Immature natural killer cell (primary cell): Measurements from ENCODE around the gene TAOK1. TPM values are rescaled to one million over a fixed set of nuclear protein-coding genes. Genes with fewer than 3 reads are reported as not detected.

Experiments used
- DNase-seq, 3 donors: peaks; one replicate each; pipeline ENCODE4 v3.0.0; 2022; ENCODE audit warnings: mixed read lengths in 1 of 3
- H3K27ac Mint-ChIP-seq, 6 donors: one replicate each; pipeline ENCODE4 v1.8.0; 2020; ENCODE audit warnings: mixed read lengths in 6 of 6, mild to moderate bottlenecking in 5 of 6, inconsistent platforms in 4 of 6, moderate library complexity in 3 of 6
- H3K27me3 Mint-ChIP-seq, 3 donors: one replicate each; pipeline ENCODE4 v1.8.0; 2020 to 2021; ENCODE audit warnings: low read depth in 3 of 3, mild to moderate bottlenecking in 3 of 3, mixed read lengths in 3 of 3, moderate library complexity in 3 of 3, inconsistent platforms in 1 of 3
- H3K36me3 Mint-ChIP-seq, 3 donors: one replicate each; pipeline ENCODE4 v1.8.0; 2020; ENCODE audit warnings: mixed read lengths in 3 of 3, inconsistent platforms in 2 of 3, mild to moderate bottlenecking in 2 of 3
- H3K4me1 Mint-ChIP-seq, 2 donors: one replicate each; pipeline ENCODE4 v1.8.0; 2020; ENCODE audit warnings: inconsistent platforms in 2 of 2, mild to moderate bottlenecking in 2 of 2, mixed read lengths in 2 of 2, moderate library complexity in 1 of 2
- H3K4me3 Mint-ChIP-seq, 5 donors: one replicate each; pipeline ENCODE4 v1.8.0; 2020; ENCODE audit warnings: mild to moderate bottlenecking in 5 of 5, mixed read lengths in 5 of 5, inconsistent platforms in 3 of 5, moderate library complexity in 3 of 5
- H3K9me3 Mint-ChIP-seq, 6 donors: one replicate each; pipeline ENCODE4 v1.8.0; 2020; ENCODE audit warnings: mild to moderate bottlenecking in 6 of 6, mixed read lengths in 6 of 6, inconsistent platforms in 4 of 6, moderate library complexity in 3 of 6
- polyA plus RNA-seq, 3 donors: library from polyadenylated mRNA; unstranded; fragments of 300-500 nt; fragmentation: Illumina TruSeq; gene quantifications; one replicate each; pipeline ENCODE4 v1.2.3, GENCODE V29; 2021

TAOK1 gene
- polyA plus RNA-seq, 3 donors from 2014 or later: 2.0 to 3.4 (median 2.2) TPM

DNA sequence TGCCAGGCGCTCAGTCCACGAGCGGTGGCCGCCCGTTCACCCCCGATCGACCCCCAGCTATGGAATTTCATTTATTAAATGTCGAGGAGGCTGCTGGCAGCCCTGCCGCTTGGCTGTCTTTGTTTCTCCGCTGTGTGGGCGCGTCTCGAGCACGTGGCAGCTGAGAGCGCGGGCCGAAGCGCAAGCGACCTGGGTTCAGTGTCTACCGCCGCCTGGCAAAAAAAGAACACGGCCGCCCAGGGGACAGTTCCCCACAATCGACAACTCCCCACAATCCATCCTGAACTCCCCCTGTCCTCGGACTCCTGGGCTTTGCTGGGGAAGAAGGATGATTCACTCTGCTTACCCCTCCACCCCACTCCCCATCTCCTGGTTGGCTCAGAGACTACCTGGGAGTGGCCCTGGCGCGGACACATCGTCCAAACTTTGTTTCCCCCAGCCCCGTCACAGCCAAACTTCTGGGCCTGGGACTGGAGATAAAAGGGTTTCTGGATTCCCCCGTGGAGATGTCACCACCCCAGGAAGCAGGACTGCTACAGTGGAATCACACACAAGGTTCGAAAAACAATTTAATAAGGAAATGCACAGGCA is 201.1 kb downstream of the TAOK1 start:
- Mint-ChIP-seq H3K36me3 (no peaks in the 10 kb centered on the region), H3K9me3 (no peaks in the 10 kb centered on the region), H3K4me3 (peak overlapping the region; percentile 64 to 85 (median 70)), H3K4me1 (peaks cover 55 to 61% of the 10 kb centered on the region in 2 donors), H3K27me3 (peaks cover 0 to 7% (median 5%) of the 10 kb centered on the region in 3 donors), H3K27ac (peak overlapping the region in 1 of 6 donors; percentile 46)
- no peak for DNase-seq

DNA sequence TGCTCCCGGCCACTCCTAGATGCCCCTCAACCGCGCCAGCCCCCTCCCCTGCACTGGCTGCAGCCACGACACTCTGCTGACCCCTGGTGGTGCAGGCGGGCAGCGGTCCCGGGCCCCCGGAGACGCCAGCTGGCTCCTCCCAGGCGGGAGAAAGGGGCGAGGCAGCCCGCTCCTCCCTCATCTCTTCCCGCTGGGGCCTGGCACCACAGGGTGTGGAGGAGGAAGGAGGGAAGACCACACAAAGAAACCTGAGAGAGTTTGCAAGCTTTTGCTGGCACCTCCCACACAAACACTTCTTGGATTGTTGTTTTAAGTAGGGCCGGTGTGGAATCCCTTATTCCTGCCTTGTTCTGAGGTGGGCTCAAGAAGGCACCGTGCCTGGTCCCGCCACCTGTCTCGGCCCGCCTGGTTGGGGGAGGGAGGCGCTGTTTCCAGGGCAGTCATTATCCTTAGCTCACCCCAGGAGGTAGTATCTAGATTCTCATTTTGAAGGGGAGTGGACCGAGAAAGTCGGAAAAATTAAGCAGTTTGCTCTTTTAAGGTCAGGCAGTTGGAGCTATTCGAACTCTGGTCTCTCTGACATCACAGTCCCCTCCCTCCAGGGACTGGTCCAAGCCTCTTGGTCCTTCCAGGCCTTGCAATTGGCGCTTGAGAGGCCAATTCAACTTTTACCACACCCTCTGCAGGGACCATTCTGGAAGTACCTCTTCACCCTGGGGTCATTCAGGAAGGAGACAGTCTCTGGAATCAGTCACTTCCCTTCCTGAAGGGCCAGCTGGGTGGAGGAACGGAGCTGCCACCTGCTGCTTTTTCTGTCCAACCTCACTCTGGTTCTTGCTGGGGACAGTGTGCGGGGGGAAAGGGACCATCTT is 201.8 kb downstream of the TAOK1 start:
- Mint-ChIP-seq H3K36me3 (no peaks in the 10 kb centered on the region), H3K9me3 (no peaks in the 10 kb centered on the region), H3K27me3 (peaks cover 0 to 7% (median 5%) of the 10 kb centered on the region in 3 donors), H3K4me1 (peaks cover 47 to 55% of the 10 kb centered on the region in 2 donors), H3K27ac (peak overlapping the region in 2 of 6 donors; percentile 46 to 57), H3K4me3 (peak overlapping the region; percentile 64 to 85 (median 70))
- peak; percentile 73 to 74 (median 74) for DNase-seq

DNA sequence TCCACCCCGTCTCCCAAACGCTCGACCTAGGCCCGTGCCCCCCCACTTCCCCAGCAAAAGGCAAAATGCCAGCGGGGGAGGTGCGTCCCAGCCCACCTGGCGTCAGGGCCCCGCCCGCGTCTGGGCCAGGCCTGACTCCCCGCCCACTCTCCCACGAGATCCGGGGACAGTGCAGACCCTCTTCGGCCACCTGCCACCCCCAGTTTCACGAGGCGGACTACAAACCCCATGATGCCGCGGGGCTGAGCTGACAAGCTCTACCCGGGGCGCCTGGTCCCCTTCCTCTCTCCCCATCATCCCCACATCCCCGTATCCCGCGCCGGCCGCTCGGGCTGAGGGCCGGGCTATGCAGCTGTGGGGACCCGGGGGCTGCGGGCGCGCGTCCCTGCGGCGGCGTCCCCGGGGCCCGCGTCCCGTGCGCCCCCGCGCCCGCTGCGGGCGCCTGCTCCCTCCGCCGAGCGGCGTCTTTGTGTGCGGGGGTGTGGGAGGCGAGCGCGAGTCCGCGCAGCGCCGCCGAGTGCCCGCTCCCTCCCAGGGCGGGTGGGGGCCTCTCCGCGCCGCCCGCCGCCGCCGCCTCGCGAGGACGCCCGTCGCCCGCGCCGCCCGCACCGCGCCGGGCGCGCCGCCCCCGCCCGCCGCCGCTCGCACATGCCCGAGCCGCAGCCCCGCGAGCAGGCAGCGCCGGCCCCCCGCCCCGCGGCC is 202.8 kb downstream of the TAOK1 start, which contains the start of gene ANKRD13B:
ANKRD13B (plus strand) TSS at position 283 of the 702 bp plus-strand sequence. CDS start 490 bp downstream, outside the sequence.
- Mint-ChIP-seq H3K9me3 (no peaks in the 10 kb centered on the region), H3K4me1 (peaks cover 37 to 45% of the 10 kb centered on the region in 2 donors), H3K27me3 (peaks cover 0 to 7% (median 5%) of the 10 kb centered on the region in 3 donors), H3K36me3 (no peaks in the 10 kb centered on the region), H3K4me3 (peak within 1 kb of the TSS; percentile 64 to 85 (median 73)), H3K27ac (peak within 1 kb of the TSS in 2 of 6 donors; percentile 46 to 57)
- no peak for DNase-seq

DNA sequence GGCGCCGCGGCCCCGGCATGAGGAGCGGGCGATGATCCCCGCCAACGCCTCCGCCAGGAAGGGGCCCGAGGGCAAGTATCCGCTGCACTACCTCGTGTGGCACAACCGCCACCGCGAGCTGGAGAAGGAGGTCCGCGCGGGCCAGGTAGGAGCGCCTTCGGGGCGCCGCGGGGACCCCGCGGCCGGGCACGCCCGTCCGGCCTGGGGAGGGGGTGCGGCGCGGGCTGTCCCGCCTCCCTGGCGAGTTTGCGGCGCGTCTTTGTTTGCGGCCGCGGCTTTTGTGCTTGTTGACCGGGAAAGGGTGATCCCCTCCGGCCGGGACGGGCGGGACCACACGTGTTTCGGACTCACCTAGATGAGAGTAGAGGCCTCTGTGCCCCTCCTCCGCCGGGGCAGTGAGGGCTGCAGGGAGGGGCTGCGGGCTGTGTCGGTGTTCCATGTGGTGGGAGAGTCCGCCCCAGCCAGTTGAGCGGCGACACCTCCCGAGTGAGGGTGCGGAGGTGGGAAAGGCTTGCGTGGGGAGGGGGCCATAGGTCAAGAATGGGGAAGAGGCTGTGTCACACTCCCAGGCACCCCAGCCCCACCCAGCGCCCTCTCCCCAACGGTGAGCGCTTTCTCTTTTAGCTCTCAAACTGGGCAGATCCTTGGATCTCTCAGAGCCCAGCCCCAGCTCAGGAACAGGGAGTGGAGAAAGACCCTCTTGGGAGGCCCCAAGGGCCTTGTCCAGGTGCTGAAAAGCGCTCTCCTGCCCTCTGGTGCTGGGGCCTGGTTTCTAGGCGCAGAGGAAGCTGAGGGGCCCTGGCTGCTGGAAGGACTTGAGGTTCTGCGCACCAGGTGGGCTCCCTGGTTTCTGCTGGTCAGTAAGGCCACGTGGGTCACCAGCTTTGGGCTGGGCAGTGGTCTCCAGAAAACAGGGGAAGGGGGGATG is 203.7 kb downstream of the TAOK1 start:
- no peak for DNase-seq
- no peaks in the 10 kb centered on the region for H3K9me3 Mint-ChIP-seq
- H3K4me1 Mint-ChIP-seq: peaks cover 31 to 37% of the 10 kb centered on the region in 2 donors
- H3K27me3 Mint-ChIP-seq: peaks cover 0 to 4% (median 1%) of the 10 kb centered on the region in 3 donors
- no peak overlapping the region for H3K27ac Mint-ChIP-seq
- peak overlapping the region; percentile 56 to 73 (median 67) for H3K4me3 Mint-ChIP-seq
- no peaks in the 10 kb centered on the region for H3K36me3 Mint-ChIP-seq

DNA sequence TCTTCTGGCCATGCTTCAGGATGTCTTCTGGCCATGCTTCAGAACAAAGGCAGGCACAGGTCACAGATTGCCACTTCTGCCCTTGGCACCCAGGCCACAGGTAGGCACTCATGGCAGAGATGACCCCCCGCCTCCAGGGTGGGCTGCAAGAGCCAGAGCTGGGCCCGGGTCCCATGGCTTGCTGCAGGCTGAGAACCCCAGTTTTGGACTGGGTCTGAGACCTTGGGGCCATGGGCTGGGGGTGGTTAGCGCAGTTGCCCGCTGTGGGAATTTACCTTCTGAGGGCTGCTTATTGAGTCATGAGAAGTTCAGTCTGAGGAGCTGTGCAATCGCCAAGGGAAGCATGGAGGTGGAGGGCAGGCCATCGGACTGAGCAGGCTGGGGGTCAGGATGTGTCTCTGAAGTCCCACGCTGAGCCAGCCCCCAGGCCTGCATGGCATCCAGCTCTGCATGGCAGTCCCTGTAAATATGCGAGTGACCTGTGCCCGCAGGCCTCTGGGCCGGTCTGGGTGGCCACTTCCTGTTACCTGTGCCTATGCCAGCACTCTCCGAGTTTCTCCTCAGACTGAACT is 204.4 kb downstream of the TAOK1 start:
- Mint-ChIP-seq H3K27ac (no peak overlapping the region), H3K4me3 (peak overlapping the region; percentile 56 to 73 (median 67)), H3K4me1 (peaks cover 31 to 37% of the 10 kb centered on the region in 2 donors), H3K27me3 (peaks cover 0 to 3% (median 1%) of the 10 kb centered on the region in 3 donors), H3K9me3 (no peaks in the 10 kb centered on the region), H3K36me3 (no peaks in the 10 kb centered on the region)
- DNase-seq: no peak

DNA sequence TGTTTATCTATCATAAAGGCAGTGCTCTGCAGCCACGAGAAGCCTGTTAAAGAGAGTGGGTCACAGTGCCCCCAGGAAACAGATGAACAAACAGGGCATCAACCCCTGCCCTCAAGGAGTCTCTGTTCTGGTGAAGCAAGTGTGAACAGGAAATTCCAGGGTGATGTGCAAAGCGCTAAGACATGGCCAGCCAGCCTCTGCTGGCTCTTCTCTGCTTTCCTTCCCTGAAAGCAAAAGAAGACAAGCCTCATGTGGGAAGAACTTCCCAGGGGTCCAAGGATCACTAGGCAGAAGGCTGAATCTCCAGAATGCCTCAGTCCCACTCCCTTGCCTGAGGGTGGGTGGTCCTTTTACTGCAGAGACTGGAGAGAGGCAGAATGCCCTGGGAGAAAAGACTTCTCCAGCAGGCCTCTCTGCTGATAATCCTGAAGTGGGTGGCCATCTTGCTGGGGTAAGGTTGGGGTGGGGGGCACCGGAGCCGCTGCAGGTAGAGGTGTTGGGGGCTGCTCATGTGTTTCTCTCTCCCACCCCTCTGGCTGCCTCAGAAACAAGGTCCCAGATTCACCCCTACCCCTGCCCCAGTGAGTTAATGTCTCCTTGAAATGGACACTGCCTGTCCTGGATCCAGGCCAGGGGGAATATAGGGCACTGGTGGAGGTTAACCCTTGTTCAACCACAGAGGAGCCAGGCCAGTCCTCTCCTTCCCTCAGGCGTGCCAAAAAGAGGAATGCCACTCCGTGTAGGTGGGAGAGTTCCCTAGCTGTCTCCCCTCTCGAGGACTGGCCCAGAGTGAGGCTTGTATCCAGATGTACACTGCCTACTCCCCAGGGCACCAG is 205.2 kb downstream of the TAOK1 start:
- H3K4me1 Mint-ChIP-seq: peaks cover 24 to 31% of the 10 kb centered on the region in 2 donors
- H3K27me3 Mint-ChIP-seq: peaks cover 0 to 3% (median 1%) of the 10 kb centered on the region in 3 donors
- H3K4me3 Mint-ChIP-seq: peak overlapping the region; percentile 20 to 67 (median 61)
- DNase-seq: no peak
- no peak overlapping the region for H3K27ac Mint-ChIP-seq
- no peaks in the 10 kb centered on the region for H3K36me3 Mint-ChIP-seq
- H3K9me3 Mint-ChIP-seq: no peaks in the 10 kb centered on the region

DNA sequence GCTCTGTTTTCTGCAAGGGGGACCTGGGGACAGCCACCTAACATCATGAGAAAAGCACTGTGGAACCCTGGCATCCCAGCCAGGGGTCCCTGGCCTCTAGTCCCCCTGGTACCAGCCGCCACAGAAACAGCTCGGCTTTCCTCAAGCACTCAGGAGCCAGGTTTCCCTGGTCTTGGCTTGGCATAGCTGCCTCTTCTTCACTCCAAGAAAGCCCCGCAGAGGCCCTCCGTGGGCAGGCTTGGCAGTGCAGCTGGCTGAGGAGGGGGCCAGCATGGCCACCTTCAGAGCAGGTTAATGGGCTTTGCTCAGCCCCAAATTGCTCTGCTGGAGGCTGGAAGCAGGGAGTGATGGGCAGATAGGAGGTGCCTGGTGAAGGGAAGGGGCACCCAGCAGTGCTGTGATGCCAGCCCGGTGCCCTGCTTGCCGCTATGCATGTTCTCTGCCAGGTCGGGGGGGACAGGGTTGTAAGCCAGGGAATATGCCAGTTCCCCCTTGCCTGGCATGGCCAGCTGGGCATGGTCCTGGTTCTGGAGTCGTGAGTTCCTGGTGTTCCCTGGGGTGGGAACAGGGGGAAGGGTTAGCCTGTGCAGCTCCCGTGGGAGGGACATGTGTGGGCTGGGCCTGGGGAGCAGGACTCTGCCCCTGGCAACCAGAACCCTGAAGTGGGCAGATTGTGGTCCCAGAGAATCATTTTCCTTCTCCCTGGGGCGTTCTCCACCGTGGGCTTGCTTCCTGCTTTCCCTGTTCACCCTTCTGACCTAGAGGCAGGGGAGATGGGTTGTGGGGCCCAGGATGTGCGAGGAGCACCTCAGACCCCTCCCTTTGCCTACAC is 206.0 kb downstream of the TAOK1 start:
- no peak overlapping the region for H3K27ac Mint-ChIP-seq
- peaks cover 0 to 3% (median 1%) of the 10 kb centered on the region in 3 donors for H3K27me3 Mint-ChIP-seq
- H3K9me3 Mint-ChIP-seq: no peaks in the 10 kb centered on the region
- DNase-seq: no peak
- no peak overlapping the region for H3K4me3 Mint-ChIP-seq
- H3K36me3 Mint-ChIP-seq: no peaks in the 10 kb centered on the region
- H3K4me1 Mint-ChIP-seq: peaks cover 16 to 23% of the 10 kb centered on the region in 2 donors

DNA sequence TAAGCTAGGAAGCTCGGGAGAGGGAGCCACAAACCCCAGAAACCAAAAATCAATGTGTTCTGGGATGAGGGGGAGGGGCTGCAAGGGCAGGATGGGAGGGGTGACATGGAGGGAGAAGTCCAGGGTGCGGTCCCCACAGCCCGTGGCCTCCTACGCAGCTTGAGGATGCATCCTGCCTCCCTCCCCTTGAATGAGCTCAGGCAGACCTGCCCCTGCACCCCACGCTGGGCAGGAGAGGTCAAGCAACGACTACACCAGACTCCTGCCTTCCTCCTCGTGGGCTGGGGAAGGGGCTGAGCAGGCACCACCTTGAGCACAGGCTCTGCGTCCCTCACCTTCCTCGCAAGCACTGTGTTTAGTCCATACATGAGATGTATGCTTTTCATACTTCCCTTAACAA is 206.6 kb downstream of the TAOK1 start:
- DNase-seq: no peak
- Mint-ChIP-seq H3K9me3 (no peaks in the 10 kb centered on the region), H3K27ac (no peak overlapping the region), H3K4me3 (no peak overlapping the region), H3K36me3 (no peaks in the 10 kb centered on the region), H3K4me1 (peaks cover 9 to 16% of the 10 kb centered on the region in 2 donors), H3K27me3 (peaks cover 0 to 1% (median 0%) of the 10 kb centered on the region in 3 donors)

DNA sequence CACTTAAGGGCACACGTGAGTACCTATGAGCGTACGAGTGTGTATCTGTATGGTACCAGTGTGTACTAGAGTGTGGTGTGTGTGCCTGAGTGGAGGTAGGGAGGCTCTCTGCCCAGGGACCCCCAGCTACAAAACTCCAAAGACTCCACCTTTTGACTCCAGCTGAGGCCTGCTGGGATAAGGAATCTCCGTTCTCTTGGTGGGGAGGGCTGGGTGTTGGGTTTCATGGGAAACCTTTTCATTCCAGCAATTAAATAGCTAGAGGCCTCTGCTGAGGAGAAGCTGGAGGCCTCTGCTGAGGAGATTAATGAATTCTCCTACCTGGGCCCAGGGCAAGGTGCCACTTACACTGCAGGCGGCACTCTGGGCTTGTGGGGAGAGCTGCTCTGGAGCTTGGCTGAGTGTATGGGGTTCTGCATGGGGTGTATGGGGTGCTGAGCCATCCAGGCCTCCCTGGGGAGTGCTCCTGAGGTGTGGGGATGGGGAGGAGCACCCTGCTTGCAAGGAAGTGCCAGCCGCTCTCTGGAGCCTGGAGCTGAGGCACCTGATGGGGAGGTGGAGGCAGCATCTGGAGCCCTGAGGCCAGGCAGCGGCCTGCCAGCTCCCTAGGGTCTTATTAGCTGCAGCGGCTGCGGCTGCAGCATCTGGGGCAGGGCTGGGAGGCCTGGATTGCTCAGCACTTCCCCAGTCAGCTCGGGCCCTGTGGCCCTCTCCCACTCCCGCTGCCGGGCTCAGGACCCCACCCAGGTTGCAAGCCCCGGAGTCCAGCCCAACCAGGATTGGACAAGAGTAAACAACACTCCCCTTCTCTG is 207.4 kb downstream of the TAOK1 start:
- no peak for DNase-seq
- Mint-ChIP-seq H3K4me3 (no peak overlapping the region), H3K9me3 (no peaks in the 10 kb centered on the region), H3K27me3 (peaks cover 0 to 1% (median 0%) of the 10 kb centered on the region in 3 donors), H3K27ac (no peak overlapping the region), H3K4me1 (peaks cover 2 to 9% of the 10 kb centered on the region in 2 donors), H3K36me3 (no peaks in the 10 kb centered on the region)
